Measurements from ENCODE around the gene GPX8. TPM values are rescaled to one million over a fixed set of nuclear protein-coding genes. Genes with fewer than 3 reads are reported as not detected.

Gene GPX8
- polyA plus RNA-seq, 1 donor from 2014 or later: 1.2 TPM

GRCh38 chr5:55149308-55149795 is 10.6 kb upstream of the GPX8 start:
- Histone ChIP-seq H3K9me3 (ENCODE audit: low read length) (no peaks in the 10 kb centered on the region), H3K36me3 (ENCODE audit: insufficient read depth, low read length) (no peaks in the 10 kb centered on the region), H2AFZ (ENCODE audit: low read depth, low read length) (no peak overlapping the region), H4K20me1 (ENCODE audit: insufficient read depth) (no peaks in the 10 kb centered on the region), H3K4me2 (ENCODE audit: low read length) (no peak overlapping the region), H3K27me3 (ENCODE audit: insufficient read depth, low read depth, low read length) (no peaks in the 10 kb centered on the region), H3K79me2 (replicated peaks; ENCODE audit: insufficient read depth, low read length) (no peaks in the 10 kb centered on the region), H3K9me2 (ENCODE audit: insufficient read depth, low read length) (no peaks in the 10 kb centered on the region), H3K9ac (ENCODE audit: low read length) (no peak overlapping the region), H3K27ac (ENCODE audit: low read length) (no peak overlapping the region), H3K4me3 (ENCODE audit: low read length) (no peak overlapping the region), H3F3A (ENCODE audit: insufficient read depth, low read length, poor library complexity, severe bottlenecking) (no peaks in the 10 kb centered on the region)
- TF ChIP-seq EZH2 (IDR thresholded peaks at IDR 0.05; ENCODE audit: borderline replicate concordance, insufficient read depth, low read length, poor library complexity, severe bottlenecking) (no peak), EP300 (conservative IDR thresholded peaks at IDR 0.05; ENCODE audit: poor library complexity, severe bottlenecking) (no peak), POLR2AphosphoS5 (IDR thresholded peaks at IDR 0.05) (no peak), SMC3 (conservative IDR thresholded peaks at IDR 0.05; ENCODE audit: poor library complexity) (no peak), RAD21 (conservative IDR thresholded peaks at IDR 0.05) (no peak), MXI1 (conservative IDR thresholded peaks at IDR 0.05; ENCODE audit: poor library complexity, severe bottlenecking) (no peak), TAF1 (IDR thresholded peaks at IDR 0.05; ENCODE audit: low read depth) (no peak)
- TF ChIP-seq, protein P1, sequence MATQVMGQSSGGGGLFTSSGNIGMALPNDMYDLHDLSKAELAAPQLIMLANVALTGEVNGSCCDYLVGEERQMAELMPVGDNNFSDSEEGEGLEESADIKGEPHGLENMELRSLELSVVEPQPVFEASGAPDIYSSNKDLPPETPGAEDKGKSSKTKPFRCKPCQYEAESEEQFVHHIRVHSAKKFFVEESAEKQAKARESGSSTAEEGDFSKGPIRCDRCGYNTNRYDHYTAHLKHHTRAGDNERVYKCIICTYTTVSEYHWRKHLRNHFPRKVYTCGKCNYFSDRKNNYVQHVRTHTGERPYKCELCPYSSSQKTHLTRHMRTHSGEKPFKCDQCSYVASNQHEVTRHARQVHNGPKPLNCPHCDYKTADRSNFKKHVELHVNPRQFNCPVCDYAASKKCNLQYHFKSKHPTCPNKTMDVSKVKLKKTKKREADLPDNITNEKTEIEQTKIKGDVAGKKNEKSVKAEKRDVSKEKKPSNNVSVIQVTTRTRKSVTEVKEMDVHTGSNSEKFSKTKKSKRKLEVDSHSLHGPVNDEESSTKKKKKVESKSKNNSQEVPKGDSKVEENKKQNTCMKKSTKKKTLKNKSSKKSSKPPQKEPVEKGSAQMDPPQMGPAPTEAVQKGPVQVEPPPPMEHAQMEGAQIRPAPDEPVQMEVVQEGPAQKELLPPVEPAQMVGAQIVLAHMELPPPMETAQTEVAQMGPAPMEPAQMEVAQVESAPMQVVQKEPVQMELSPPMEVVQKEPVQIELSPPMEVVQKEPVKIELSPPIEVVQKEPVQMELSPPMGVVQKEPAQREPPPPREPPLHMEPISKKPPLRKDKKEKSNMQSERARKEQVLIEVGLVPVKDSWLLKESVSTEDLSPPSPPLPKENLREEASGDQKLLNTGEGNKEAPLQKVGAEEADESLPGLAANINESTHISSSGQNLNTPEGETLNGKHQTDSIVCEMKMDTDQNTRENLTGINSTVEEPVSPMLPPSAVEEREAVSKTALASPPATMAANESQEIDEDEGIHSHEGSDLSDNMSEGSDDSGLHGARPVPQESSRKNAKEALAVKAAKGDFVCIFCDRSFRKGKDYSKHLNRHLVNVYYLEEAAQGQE (IDR thresholded peaks at IDR 0.05; ENCODE audit: borderline replicate concordance): no peak
- TF ChIP-seq, protein P2, sequence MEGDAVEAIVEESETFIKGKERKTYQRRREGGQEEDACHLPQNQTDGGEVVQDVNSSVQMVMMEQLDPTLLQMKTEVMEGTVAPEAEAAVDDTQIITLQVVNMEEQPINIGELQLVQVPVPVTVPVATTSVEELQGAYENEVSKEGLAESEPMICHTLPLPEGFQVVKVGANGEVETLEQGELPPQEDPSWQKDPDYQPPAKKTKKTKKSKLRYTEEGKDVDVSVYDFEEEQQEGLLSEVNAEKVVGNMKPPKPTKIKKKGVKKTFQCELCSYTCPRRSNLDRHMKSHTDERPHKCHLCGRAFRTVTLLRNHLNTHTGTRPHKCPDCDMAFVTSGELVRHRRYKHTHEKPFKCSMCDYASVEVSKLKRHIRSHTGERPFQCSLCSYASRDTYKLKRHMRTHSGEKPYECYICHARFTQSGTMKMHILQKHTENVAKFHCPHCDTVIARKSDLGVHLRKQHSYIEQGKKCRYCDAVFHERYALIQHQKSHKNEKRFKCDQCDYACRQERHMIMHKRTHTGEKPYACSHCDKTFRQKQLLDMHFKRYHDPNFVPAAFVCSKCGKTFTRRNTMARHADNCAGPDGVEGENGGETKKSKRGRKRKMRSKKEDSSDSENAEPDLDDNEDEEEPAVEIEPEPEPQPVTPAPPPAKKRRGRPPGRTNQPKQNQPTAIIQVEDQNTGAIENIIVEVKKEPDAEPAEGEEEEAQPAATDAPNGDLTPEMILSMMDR (IDR thresholded peaks at IDR 0.05; ENCODE audit: poor library complexity, severe bottlenecking): no peak

DNA sequence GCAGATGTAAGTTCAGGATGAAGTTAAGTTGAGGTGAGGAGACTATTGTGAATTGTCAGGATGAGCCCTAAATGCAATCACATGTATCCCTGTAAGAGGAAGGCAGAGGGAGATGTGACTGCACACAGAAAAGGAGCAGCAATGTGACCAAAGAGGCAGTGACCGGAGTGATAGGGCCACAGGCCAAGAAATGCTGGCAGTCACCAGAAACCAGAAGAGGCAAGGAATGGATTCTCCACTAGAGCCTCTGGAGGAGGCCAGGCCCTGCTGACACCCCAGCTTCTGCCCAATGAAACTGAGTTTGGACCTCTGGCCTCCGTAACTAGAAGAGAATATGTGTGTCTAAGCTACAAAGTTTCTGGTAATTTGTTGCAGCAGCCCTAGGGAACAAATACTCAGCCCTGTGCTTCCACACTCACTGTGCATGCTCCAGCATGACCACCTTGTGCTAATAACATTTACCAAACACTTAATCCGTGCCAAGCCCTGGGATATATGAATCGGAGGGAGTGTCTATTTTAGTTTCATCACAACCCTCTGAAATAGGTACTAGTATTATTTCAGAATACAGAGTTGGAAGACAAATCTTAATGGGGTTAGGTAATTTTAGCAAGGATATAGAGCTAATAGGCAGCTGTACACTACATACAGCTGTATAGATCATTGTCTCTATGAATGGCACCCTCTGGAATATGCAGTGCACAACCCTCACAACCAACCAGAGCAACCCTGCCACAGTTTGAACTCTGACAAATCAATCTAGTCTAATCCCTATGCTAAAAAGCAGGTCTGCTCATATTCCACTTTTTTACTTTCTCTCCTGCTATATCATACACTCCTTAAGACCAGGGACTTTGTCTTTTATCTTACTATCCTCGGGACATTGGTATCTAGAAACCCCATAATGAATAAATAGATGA is 7.8 kb upstream of the GPX8 start:
- no peak for TF ChIP-seq POLR2AphosphoS5 (IDR thresholded peaks at IDR 0.05)
- TF ChIP-seq TAF1 (IDR thresholded peaks at IDR 0.05; ENCODE audit: low read depth): no peak
- no peak for TF ChIP-seq EP300 (conservative IDR thresholded peaks at IDR 0.05; ENCODE audit: poor library complexity, severe bottlenecking)
- TF ChIP-seq MXI1 (conservative IDR thresholded peaks at IDR 0.05; ENCODE audit: poor library complexity, severe bottlenecking): no peak
- TF ChIP-seq EZH2 (IDR thresholded peaks at IDR 0.05; ENCODE audit: borderline replicate concordance, insufficient read depth, low read length, poor library complexity, severe bottlenecking): no peak
- no peak for TF ChIP-seq RAD21 (conservative IDR thresholded peaks at IDR 0.05)
- TF ChIP-seq, protein P2 (IDR thresholded peaks at IDR 0.05; ENCODE audit: poor library complexity, severe bottlenecking): no peak
- TF ChIP-seq, protein P1 (IDR thresholded peaks at IDR 0.05; ENCODE audit: borderline replicate concordance): no peak
- no peak for TF ChIP-seq SMC3 (conservative IDR thresholded peaks at IDR 0.05; ENCODE audit: poor library complexity)
- Histone ChIP-seq H3K9me2 (ENCODE audit: insufficient read depth, low read length) (no peaks in the 10 kb centered on the region), H3K4me2 (ENCODE audit: low read length) (no peak overlapping the region), H3K4me3 (ENCODE audit: low read length) (no peak overlapping the region), H3F3A (ENCODE audit: insufficient read depth, low read length, poor library complexity, severe bottlenecking) (no peaks in the 10 kb centered on the region), H3K27me3 (ENCODE audit: insufficient read depth, low read depth, low read length) (no peaks in the 10 kb centered on the region), H3K27ac (ENCODE audit: low read length) (no peak overlapping the region), H4K20me1 (ENCODE audit: insufficient read depth) (no peaks in the 10 kb centered on the region), H3K79me2 (replicated peaks; ENCODE audit: insufficient read depth, low read length) (no peaks in the 10 kb centered on the region), H2AFZ (ENCODE audit: low read depth, low read length) (no peak overlapping the region), H3K9me3 (ENCODE audit: low read length) (no peaks in the 10 kb centered on the region), H3K36me3 (ENCODE audit: insufficient read depth, low read length) (no peaks in the 10 kb centered on the region), H3K9ac (ENCODE audit: low read length) (no peak overlapping the region)
